NCI-H2029 treated with DMSO at 0.1 percent for 48 hours (cell line): ENCODE data around the gene MAP4K1.
"Not testable (repeated sequence)": the region's sequence is repeated elsewhere in the genome, so short reads cannot be mapped to it uniquely, and the experiment has no call there.

Experiments used
- DNase-seq: peaks from one replicate; lab custom pipeline; 2025; lab: John Stamatoyannopoulos, UW

MAP4K1 gene

GRCh38 chr19:38569368-38569983, 48.3 kb downstream of the MAP4K1 start:
- DNase-seq, result no peak

GRCh38 chr19:38565691-38566105, 52.1 kb downstream of the MAP4K1 start:
- DNase-seq, result no peak

GRCh38 chr19:38564981-38565690, 52.6 kb downstream of the MAP4K1 start:
- DNase-seq, result no peak

- no peak for DNase-seq
Measured at GRCh38 chr19:38563475-38563874, 54.3 kb downstream of the MAP4K1 start.

GRCh38 chr19:38562096-38562495, 55.7 kb downstream of the MAP4K1 start:
- no peak for DNase-seq

GRCh38 chr19:38561658-38562057, 56.1 kb downstream of the MAP4K1 start:
- DNase-seq, result no peak

GRCh38 chr19:38561053-38561606, 56.6 kb downstream of the MAP4K1 start:
- DNase-seq, result no peak

- no peak for DNase-seq
Measured at GRCh38 chr19:38559428-38560401, 58.0 kb downstream of the MAP4K1 start.

GRCh38 chr19:38558933-38559332, 58.8 kb downstream of the MAP4K1 start:
- not testable (repeated sequence) for DNase-seq

- DNase-seq, result no peak
Measured at GRCh38 chr19:38557205-38557799, 60.5 kb downstream of the MAP4K1 start.

- no peak for DNase-seq
Measured at GRCh38 chr19:38556521-38557174, 61.1 kb downstream of the MAP4K1 start.

GRCh38 chr19:38555200-38555599, 62.6 kb downstream of the MAP4K1 start:
- no peak for DNase-seq

- no peak for DNase-seq
Measured at GRCh38 chr19:38554676-38555141, 63.0 kb downstream of the MAP4K1 start.

- not testable (repeated sequence) for DNase-seq
Measured at GRCh38 chr19:38553239-38553638, 64.5 kb downstream of the MAP4K1 start.

GRCh38 chr19:38551450-38551813, 66.3 kb downstream of the MAP4K1 start:
- DNase-seq, result no peak

- DNase-seq, result no peak
Measured at GRCh38 chr19:38550376-38550775, 67.4 kb downstream of the MAP4K1 start.

GRCh38 chr19:38549942-38550341, 67.8 kb downstream of the MAP4K1 start:
- no peak for DNase-seq

- DNase-seq, result no peak
Measured at GRCh38 chr19:38549061-38549460, 68.7 kb downstream of the MAP4K1 start.

GRCh38 chr19:38547421-38547820, 70.3 kb downstream of the MAP4K1 start:
- DNase-seq, result no peak

- DNase-seq, result no peak
Measured at GRCh38 chr19:38545596-38545995, 72.2 kb downstream of the MAP4K1 start.
